Measurements from ENCODE around the gene NYNRIN.

DNA sequence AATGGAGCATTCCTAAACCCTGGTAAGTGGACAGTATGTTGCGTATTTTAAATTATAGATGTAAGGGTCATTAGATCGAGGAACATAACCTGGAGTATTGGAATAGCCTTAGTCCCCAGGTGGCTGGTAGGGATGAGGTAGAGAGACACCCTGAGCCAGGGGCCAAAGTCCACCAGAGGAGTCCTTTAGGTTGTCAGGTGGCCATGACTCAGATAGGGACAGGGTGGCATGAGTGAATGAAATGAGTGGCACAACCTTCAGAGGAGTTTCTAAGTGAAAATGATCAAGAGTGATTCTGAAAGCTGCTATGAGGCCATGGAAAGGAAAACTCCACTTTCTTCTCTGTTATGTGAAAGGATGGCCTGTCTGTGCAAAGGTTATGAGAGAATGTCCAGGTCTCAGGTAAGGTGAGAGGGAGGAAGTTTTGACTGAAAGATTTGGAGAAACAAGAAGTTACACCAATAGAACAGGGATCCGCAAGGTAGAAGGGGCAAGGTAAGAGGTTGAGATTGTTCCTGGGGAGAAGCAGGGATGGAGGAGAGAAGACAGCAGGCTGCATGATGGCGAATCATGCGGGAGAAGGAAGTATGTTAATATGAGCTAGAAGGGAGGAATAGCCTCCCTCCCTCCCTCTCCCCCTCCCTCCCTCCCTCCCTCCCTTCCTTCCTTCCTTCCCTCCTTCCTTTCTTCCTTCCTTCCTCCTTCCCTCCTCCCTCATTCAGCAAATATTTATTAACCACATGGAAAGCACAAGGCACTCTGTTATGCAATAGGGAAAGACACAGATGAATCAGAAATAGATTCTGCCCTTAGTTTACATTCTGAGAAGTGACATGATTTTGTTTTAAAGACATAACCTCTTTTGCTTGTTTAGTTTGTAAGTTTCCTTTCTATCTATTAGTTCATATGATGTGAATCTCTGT, 45.0 kb upstream of the NYNRIN start:
- TF ChIP-seq ZNF217 (IDR thresholded peaks at IDR 0.05) (no peak), POLR2AphosphoS5 (IDR thresholded peaks at IDR 0.05; ENCODE audit: low read length) (no peak), FOS (IDR thresholded peaks at IDR 0.05; ENCODE audit: borderline replicate concordance, extremely low read depth, insufficient read length) (no peak), ELK1 (IDR thresholded peaks at IDR 0.05; ENCODE audit: low read depth, low read length) (no peak), SP1 (IDR thresholded peaks at IDR 0.05; ENCODE audit: low read depth, low read length) (no peak), RAD21 (IDR thresholded peaks at IDR 0.05; ENCODE audit: insufficient read depth, low read depth, low read length) (no peak), CHD4 (IDR thresholded peaks at IDR 0.05) (no peak), CHD2 (IDR thresholded peaks at IDR 0.05; ENCODE audit: borderline replicate concordance, low read depth, low read length) (no peak), JUNB (IDR thresholded peaks at IDR 0.05) (no peak), CREM (IDR thresholded peaks at IDR 0.05; ENCODE audit: low read depth) (no peak), POLR2A (IDR thresholded peaks at IDR 0.05; ENCODE audit: low read depth, low read length) (no peak)
- TF ChIP-seq, protein P1, sequence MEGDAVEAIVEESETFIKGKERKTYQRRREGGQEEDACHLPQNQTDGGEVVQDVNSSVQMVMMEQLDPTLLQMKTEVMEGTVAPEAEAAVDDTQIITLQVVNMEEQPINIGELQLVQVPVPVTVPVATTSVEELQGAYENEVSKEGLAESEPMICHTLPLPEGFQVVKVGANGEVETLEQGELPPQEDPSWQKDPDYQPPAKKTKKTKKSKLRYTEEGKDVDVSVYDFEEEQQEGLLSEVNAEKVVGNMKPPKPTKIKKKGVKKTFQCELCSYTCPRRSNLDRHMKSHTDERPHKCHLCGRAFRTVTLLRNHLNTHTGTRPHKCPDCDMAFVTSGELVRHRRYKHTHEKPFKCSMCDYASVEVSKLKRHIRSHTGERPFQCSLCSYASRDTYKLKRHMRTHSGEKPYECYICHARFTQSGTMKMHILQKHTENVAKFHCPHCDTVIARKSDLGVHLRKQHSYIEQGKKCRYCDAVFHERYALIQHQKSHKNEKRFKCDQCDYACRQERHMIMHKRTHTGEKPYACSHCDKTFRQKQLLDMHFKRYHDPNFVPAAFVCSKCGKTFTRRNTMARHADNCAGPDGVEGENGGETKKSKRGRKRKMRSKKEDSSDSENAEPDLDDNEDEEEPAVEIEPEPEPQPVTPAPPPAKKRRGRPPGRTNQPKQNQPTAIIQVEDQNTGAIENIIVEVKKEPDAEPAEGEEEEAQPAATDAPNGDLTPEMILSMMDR (IDR thresholded peaks at IDR 0.05 in 2 of 3, conservative IDR thresholded peaks at IDR 0.05 in 1 of 3; ENCODE audit: control insufficient read depth in 2 of 3, extremely low read depth in 1 of 3, insufficient read depth in 1 of 3, low read depth in 3 of 3, low read length in 3 of 3), result no peak
- TF ChIP-seq, protein P2, sequence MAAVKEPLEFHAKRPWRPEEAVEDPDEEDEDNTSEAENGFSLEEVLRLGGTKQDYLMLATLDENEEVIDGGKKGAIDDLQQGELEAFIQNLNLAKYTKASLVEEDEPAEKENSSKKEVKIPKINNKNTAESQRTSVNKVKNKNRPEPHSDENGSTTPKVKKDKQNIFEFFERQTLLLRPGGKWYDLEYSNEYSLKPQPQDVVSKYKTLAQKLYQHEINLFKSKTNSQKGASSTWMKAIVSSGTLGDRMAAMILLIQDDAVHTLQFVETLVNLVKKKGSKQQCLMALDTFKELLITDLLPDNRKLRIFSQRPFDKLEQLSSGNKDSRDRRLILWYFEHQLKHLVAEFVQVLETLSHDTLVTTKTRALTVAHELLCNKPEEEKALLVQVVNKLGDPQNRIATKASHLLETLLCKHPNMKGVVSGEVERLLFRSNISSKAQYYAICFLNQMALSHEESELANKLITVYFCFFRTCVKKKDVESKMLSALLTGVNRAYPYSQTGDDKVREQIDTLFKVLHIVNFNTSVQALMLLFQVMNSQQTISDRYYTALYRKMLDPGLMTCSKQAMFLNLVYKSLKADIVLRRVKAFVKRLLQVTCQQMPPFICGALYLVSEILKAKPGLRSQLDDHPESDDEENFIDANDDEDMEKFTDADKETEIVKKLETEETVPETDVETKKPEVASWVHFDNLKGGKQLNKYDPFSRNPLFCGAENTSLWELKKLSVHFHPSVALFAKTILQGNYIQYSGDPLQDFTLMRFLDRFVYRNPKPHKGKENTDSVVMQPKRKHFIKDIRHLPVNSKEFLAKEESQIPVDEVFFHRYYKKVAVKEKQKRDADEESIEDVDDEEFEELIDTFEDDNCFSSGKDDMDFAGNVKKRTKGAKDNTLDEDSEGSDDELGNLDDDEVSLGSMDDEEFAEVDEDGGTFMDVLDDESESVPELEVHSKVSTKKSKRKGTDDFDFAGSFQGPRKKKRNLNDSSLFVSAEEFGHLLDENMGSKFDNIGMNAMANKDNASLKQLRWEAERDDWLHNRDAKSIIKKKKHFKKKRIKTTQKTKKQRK (IDR thresholded peaks at IDR 0.05; ENCODE audit: low read depth, low read length), result no peak
- TF ChIP-seq, protein P3, sequence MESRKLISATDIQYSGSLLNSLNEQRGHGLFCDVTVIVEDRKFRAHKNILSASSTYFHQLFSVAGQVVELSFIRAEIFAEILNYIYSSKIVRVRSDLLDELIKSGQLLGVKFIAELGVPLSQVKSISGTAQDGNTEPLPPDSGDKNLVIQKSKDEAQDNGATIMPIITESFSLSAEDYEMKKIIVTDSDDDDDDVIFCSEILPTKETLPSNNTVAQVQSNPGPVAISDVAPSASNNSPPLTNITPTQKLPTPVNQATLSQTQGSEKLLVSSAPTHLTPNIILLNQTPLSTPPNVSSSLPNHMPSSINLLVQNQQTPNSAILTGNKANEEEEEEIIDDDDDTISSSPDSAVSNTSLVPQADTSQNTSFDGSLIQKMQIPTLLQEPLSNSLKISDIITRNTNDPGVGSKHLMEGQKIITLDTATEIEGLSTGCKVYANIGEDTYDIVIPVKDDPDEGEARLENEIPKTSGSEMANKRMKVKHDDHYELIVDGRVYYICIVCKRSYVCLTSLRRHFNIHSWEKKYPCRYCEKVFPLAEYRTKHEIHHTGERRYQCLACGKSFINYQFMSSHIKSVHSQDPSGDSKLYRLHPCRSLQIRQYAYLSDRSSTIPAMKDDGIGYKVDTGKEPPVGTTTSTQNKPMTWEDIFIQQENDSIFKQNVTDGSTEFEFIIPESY (IDR thresholded peaks at IDR 0.05), result no peak
